ENCODE measurements around the gene ADAMTS18. TPM values are rescaled to one million over a fixed set of nuclear protein-coding genes. Genes with fewer than 3 reads are reported as not detected.
"Not testable (repeated sequence)": the region's sequence is repeated elsewhere in the genome, so short reads cannot be mapped to it uniquely, and the experiment has no call there.

ADAMTS18 gene
- total RNA-seq, 4 donors from 2014 or later, result 0.71 to 1.0 TPM; not detected in 2

GRCh38 chr16:77246150-77246549 lies 188.7 kb downstream of the ADAMTS18 start:
- intact Hi-C loops (cut with DNase I; ENCODE audit: low total_unique reads), result no loop called here
- no peak overlapping the region for H3K4me3 ChIP-seq (ENCODE audit: low read depth, poor library complexity, severe bottlenecking)
- TF ChIP-seq CTCF (IDR thresholded peaks at IDR 0.05) (no peak), POLR2A (IDR thresholded peaks at IDR 0.05) (no peak)
- 76 to 90% methylated on average over 2 of the region's 2 CpGs for WGBS, 2 donors
- DNase-seq (ENCODE audit: low spot score in 2 of 2), result no peak

GRCh38 chr16:77242471-77242870 lies 192.4 kb downstream of the ADAMTS18 start:
- intact Hi-C loops (cut with DNase I; ENCODE audit: low total_unique reads); H3K4me3 ChIP-seq (ENCODE audit: low read depth, poor library complexity, severe bottlenecking); DNase-seq (ENCODE audit: low spot score in 2 of 2): not testable (repeated sequence)
- WGBS, 2 donors, result 91 to 95% methylated on average over 5 of the region's 5 CpGs

- 69 to 71% methylated on average over 5 of the region's 5 CpGs for WGBS, 2 donors
- H3K4me3 ChIP-seq (ENCODE audit: low read depth, poor library complexity, severe bottlenecking), result no peak overlapping the region
- TF ChIP-seq CTCF (IDR thresholded peaks at IDR 0.05) (no peak), POLR2A (IDR thresholded peaks at IDR 0.05) (no peak)
- intact Hi-C loops (cut with DNase I; ENCODE audit: low total_unique reads), result no loop called here
- no peak for DNase-seq (ENCODE audit: low spot score in 2 of 2)
Measured at GRCh38 chr16:77238593-77238992, 196.2 kb downstream of the ADAMTS18 start.

- peak in 2 of 3 donors; percentile 88 to 93 for TF ChIP-seq CTCF (IDR thresholded peaks at IDR 0.05)
- no peak for TF ChIP-seq POLR2A (IDR thresholded peaks at IDR 0.05)
- H3K4me3 ChIP-seq (ENCODE audit: low read depth, poor library complexity, severe bottlenecking), result no peak overlapping the region
- DNase-seq (ENCODE audit: low spot score in 2 of 2), result peak; percentile 81 to 97
- WGBS, 2 donors, result 1 to 2% methylated on average over 19 to 21 of the region's 21 CpGs
- intact Hi-C loops (cut with DNase I; ENCODE audit: low total_unique reads), result no loop called here
Measured at GRCh38 chr16:77236063-77236511, 198.7 kb downstream of the ADAMTS18 start.

GRCh38 chr16:77234611-77235010 lies 200.2 kb downstream of the ADAMTS18 start:
- no peak overlapping the region for H3K4me3 ChIP-seq (ENCODE audit: low read depth, poor library complexity, severe bottlenecking)
- TF ChIP-seq POLR2A (IDR thresholded peaks at IDR 0.05) (no peak), CTCF (IDR thresholded peaks at IDR 0.05) (no peak)
- WGBS, 2 donors, result 30 to 40% methylated on average over 11 of the region's 11 CpGs
- peak in 1 of 2 donors; percentile 45 for DNase-seq (ENCODE audit: low spot score in 2 of 2)
- intact Hi-C loops (cut with DNase I; ENCODE audit: low total_unique reads), result loop anchor here (5.0 kb wide), 1 partner anchor 353 kb away; no protein-coding TSS in a partner anchor

- 78 to 83% methylated on average over 9 of the region's 9 CpGs for WGBS, 2 donors
- TF ChIP-seq POLR2A (IDR thresholded peaks at IDR 0.05) (no peak), CTCF (IDR thresholded peaks at IDR 0.05) (no peak)
- H3K4me3 ChIP-seq (ENCODE audit: low read depth, poor library complexity, severe bottlenecking), result no peak overlapping the region
- intact Hi-C loops (cut with DNase I; ENCODE audit: low total_unique reads), result loop anchor here (5.0 kb wide), 1 partner anchor 353 kb away; no protein-coding TSS in a partner anchor
- no peak for DNase-seq (ENCODE audit: low spot score in 2 of 2)
Measured at GRCh38 chr16:77233799-77234519, 200.9 kb downstream of the ADAMTS18 start.

Other genes with a start within 250 kb of the ADAMTS18 start
- 10 to 100 TPM; 13.9 to 22.9 (median 18.8) TPM for gene MON1B, start 243.8 kb downstream of the ADAMTS18 start, total RNA-seq
- gene SYCE1L, start 235.6 kb downstream of the ADAMTS18 start, total RNA-seq, result 1 to 10 TPM in 3 of 4 donors, under 1 TPM in 1; 0.79 to 3.7 (median 2.2) TPM